ENCODE results near the gene PTGFRN.
"Not testable (repeated sequence)": the region's sequence is repeated elsewhere in the genome, so short reads cannot be mapped to it uniquely, and the experiment has no call there.

The PTGFRN gene

DNA sequence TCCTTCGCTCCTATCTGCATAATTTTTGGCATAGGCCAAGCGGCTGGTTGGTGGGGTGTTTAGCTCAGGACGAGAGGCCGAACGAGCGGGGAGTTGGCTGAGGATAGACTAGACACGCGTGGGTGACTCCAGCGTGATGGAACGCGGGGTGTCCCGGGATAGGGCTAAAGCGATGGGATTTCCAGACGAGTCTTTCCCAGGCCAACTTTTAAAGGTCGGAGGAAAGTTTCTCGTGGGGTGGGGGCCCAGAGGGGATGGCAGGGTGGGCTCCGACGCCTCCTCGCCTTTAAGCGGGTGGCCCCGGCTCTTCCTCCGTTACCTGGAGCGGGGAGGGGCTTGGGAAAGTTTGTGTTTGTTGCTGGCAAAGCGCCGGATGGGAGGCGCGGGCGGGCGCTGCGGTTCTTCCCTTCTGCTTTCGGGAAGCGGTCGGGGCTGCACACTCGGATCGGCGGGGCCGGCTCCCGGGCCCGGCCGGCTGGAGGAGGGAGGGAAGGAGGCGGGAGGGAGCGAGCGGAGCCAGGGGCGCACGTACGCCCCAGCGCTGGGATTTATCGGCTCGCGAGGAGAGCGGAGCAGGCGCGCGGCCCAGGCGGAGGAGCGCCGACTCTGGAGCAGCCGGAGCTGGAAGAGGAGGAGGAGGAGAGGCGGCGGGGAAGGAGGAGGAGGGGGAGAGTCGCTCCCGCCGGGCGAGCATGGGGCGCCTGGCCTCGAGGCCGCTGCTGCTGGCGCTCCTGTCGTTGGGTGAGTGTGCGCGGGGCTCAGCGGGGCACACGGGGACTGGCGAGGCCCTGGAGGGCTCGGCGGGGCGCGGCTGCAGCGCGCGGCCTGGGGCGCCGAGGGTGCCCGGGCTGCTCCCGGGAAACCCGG, at the start of gene PTGFRN:
Gene PTGFRN (plus strand): TSS at position 405 of the 867 bp plus-strand sequence. CDS start 288 bp downstream, at position 693.
- DNase-seq = peak; percentile 42

DNA sequence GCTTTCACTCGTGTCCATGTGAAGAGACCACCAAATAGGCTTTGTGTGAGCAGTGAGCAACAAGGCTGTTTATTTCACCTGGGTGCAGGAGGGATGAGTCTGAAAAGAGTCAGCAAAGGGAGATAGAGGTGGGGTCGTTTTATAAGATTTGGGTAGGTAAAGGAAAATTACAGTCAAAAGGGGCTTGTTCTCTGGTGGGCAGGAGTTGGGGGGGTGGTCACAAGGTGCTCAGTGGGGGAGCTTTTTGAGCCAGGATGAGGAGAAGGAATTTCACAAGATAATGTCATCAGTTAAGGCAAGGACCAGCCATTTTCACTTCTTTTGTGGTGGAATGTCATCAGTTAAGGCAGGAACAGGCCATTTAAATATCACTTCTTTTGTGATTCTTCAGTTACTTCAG, 49.5 kb upstream of the PTGFRN start:
- not testable (repeated sequence) for DNase-seq

DNA sequence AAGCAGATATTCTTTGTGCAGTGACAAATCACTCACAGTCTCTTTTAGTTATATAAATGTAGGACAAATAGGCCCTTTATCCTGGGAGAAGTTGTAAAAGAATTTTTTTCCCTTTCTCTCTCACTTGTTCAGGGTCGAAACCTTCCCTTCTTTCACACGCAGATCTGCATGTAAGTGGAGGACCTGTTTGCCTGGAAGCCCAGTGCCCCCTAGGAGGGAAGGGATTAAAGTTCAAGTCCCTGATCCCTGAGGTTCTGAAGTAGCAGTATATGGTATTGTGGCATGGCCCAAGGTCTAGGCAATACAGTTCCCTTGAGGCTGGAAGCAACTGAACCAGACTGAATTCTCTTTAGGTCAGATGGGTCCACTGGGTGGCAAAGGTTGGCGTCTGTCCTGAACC, 48.6 kb upstream of the PTGFRN start:
- DNase-seq = no peak

DNA sequence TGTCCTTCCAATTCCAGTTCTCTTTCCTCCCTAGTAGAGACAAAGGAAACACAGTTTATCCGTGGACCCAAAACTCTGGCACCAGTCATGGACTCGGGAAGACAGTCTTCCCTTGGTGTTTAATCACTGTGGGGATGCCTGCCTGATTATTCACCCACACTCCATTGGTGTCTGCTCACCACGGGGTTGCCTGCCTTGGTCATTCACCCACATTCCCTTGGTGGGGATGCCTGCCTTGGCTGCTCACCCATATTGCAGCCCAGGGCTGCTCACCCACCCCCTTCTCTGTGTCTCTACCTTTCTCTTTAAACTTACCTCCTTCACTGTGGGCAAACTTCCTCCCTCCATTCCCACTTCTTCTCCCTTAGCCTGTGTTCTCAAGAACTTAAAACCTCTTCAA, 46.7 kb upstream of the PTGFRN start:
- not testable (repeated sequence) for DNase-seq

DNA sequence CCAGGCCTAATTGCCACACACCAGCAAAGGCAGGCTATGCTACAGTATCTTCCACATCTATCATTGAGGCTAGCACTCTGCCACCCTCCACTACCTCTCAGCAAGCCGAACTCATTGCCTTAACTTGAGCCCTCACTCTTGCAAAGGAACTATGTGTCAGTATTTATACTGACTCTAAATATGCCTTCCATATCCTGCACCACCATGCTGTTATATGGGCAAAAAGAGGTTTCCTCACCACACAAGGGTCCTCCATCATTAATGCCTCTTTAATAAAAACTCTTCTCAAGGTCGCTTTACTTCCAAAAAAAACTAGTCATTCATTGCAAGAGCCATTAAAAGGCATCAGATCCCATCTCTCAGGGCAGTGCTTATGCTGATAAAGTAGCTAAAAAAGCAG, 43.2 kb upstream of the PTGFRN start:
- not testable (repeated sequence) for DNase-seq

DNA sequence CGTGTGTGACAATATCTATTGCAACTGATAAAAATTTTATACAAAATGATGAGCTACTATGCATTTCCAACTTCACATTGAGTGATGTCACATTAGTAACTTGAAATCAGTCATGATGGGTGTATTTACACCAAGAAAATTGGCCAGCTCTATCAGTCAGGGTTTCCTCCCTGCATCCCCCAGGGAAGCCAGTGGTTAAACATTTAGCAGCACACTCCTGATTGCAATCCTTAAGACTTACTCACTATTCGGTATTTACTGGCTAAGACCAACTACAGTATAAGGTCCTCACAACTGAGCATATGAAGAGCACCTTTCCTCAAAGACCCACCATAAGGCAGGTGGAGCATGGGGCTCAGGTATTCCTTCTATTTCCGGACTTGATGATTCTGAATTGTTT, 41.3 kb upstream of the PTGFRN start:
- DNase-seq = no peak

DNA sequence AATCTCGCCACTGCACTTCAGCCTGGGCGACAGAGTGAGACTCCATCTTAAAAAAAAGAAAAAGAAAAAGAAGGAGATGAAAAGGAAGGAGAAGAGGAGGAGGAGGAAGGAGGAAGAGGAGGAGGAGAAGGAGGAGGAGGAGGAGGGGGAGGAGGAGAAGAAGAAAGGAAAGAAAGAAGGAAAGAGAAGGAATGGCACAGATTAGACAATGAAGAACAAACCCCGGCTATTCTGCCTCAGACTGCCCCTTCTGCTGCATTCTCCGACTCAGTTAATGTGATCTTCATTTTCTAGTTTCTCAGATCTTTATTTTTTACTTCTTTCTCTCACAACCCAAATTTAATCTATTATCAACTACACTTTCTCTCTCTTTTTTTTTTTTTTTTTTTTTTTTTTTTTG, 40.1 kb upstream of the PTGFRN start:
- no peak for DNase-seq

DNA sequence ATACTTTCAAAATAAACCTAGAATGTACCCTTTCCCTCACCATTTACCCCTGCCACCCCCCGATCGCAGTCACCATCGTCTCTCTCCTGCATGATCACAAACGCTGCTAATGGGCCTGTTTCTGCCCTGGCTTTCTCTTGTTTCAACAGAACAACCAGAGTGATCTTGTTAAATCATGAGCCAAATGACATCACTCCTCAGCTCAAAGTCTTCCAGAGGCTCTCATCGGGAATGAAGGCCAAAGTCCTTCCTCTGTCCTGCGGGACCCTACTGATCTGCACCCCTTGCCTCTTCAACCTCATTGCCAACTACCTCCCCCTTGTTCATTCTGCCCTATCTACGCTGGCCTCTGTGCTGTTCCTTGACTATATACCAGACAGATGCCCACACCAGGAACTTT, 39.4 kb upstream of the PTGFRN start:
- DNase-seq = no peak

DNA sequence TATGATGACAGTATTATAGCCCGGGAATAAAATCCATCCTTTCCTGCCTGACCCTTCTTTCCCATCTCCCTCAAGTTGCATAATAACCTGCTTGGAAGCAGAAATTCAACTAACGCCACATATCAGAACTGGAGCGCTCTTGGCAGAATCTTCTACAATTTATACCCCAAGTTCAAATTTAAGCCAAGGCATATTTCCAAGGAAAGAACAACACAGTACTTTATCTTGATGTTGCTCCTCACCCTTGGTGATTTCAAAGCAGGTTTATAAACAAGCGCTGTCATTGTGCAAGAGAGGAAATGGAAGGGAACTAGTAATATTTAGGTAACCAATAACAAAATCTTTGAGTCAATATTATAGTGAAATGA, 38.0 kb upstream of the PTGFRN start:
- no peak for DNase-seq

DNA sequence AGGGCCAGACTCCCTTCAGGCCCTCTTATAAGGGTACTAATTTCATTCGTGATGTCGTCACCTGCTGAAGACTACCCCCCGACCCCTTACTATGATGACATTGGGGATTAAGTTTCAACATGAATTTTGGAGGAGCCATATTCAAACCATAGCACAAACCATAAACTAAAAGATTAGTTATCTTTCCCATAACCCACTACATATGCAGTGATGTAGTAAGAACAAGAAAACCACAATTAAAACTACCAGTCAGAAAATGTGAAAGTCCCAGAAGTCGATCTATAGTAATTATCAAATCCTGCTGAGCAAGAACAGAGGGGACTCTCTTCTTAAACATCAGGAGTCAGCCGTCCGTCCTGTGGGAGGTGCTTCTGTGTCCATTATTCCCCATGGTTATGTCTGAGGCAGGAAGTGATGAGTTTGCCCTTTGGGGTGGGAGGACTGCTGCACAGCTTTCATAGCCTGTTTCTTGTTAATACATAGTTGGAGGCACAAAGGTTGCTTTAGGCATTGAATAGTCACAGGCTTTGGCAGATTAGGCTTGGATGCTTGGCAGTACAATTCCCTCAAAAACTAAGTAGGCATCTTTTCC, 35.9 kb upstream of the PTGFRN start:
- no peak for DNase-seq

DNA sequence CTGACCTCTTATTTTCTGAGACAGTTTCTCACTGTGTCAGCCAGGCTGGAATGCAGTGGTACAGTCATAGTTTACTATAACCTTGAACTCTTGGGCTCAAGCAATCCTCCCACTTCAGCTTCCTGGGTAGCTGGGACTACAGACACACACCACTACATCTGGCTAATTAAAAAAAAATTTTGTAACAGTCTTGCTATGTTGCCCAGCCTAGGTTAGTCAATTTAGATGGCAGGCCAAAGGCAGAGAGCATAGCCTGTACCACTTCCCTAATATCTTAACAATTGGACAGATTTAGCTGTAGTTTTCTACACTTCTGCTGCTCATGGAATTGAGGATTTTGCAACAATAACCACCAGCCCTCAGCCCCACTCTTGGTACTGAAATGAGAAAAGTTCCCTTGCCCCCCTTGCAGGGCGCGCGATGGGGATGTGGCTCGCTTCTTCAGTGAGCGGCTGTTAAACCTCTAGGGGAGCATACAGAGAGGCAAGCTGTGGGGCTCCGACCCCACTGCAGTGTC, 34.9 kb upstream of the PTGFRN start:
- peak; percentile 15 for DNase-seq

DNA sequence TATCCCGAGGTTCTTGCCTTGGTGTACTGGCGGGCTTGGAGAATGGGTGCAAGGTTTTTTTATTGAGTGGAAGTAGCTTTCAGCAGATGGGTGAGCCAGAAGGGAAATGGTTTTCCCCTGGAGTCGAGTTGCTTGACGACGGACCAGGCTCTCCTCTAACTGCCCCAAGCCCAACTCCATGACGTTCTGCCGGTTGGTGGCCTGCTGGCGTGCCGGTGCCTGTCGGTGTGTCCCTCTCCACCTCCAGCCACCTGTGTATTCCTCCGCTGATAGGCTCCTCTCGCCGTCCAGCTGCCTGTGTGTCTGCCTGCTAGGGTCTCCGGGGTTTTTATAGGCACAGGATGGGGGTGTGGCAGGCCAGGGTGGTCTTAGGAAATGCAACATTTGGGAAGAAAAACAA, 34.3 kb upstream of the PTGFRN start:
- DNase-seq = no peak

DNA sequence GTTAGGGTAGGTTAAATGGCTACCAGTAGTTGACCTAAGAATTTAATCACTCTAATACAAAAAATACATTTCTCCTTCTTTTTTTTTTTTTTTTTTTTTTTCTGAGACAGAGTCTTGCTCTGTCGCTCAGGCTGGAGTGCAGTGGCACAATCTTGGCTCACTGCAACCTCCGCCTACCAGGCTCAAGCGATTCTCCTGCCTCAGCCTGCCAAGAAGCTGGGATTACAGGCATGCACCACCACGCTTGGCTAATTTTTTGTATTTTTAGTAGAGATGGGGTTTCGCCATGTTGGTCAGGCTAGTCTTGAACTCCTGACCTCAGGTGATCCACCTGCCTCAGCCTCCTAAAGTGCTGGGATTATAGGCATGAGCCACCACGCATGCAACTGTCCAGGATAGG, 33.8 kb upstream of the PTGFRN start:
- not testable (repeated sequence) for DNase-seq

DNA sequence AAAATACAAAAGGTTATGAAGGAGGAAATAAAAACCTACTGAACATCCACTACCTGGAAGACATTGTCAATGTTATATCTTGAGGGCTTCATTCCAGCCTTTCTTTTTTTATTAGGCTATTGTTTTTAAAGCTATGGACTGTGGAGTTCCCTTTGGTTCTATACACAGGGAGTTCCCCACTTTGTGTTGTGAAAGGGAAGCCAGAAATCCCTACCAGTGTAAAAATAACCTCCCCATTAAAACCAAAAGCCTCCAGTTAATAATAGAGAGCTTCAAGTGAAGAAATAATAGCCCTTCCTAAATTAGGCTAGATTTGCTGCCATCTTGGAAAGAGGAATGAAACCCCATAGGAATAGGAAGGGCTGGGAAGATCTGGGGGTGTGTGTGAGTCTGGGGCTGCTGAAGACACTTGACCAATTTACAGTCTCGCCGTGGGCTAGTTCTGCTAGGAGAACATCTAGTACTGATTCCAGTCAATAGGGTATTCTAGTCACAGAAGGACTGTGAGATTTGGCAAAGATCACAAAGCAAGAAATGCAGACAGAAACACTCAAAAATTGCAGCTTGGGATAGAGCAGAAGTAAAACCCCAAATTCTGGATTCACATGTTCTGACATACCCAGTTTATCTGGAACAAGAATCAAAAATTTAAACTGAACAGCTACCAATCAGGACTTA, 32.4 kb upstream of the PTGFRN start:
- DNase-seq = no peak

DNA sequence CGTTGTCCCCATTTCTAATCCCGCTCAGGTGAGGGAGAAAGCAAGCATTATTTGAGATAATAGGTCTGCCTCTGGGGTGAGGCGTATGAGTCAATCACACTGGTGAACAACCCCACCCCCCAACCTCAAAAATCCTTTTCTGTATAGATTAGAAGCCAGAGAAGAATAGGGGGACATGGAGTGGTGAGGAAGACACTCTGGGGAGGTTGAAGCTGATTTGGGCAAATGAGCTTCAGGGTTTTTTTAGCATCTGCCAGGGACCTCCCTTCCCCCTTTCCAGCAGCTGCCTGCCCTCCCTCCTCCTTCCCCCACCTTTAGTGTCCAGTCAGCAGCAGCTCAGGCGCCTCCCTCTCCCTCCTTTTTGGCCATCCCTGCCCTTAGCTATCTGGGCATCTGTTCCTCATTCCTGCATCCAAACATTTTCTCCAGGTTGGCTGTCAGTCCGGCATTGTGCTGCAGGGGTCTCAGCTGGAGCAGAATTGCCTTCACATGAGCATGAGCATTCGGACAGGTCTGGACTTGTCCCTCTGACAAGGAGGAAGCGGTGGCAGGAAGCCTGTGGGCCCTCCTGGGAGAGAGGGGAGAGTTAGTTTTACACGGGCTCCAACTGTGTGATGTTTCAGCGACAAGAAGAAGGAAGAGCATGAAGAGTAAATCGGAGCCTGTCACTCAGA, 30.8 kb upstream of the PTGFRN start:
- DNase-seq = peak; percentile 55

DNA sequence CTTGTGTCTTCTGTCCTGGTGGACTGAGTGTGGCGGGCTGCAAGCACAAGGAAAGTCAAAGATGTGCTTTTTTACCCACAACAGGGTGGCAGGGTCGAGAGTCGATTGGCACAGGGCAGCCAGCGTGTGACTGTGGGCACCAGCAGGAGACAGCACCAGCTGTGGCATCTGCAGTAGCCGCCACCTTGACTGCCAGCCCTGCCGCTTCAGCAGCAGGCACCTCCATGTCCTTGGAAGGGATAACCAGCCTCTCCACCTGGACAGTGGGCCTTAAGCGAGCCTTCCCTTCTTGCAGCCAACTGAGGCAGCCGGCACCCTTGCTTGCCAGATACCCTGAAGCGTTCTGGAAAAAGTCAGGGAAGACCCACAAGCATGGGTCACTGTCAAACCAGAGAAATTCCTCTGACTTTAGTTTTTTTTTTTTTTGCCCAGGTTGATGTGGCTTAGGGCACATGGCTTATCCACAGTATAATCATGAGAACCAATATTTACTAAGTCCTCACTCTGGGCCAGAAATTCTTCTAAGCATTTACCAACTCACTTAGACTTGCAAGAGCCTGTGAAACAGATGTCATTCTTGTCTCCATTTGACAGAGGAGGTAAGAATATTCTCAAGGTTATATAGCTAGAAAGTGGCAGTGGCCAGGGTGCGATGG, 30.1 kb upstream of the PTGFRN start:
- no peak for DNase-seq

DNA sequence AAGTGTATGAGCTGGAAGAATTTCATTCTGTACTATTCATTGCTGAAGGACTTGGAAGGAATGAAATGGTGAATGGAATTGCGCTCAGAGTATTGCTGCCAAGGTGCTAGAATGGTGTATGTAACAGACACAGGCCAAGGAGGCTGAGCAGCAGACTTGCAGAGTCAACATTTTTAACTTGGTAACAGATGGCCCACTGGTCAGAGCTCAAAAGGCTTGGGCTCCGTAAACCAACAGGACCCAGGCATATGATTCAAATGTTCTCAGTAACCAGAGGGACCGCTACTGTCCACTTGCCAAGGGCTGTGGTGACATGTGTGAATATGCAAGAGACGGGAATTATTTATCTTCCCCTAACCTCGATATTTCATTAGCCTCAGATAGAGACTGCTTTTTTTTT, 28.8 kb upstream of the PTGFRN start:
- DNase-seq = no peak

DNA sequence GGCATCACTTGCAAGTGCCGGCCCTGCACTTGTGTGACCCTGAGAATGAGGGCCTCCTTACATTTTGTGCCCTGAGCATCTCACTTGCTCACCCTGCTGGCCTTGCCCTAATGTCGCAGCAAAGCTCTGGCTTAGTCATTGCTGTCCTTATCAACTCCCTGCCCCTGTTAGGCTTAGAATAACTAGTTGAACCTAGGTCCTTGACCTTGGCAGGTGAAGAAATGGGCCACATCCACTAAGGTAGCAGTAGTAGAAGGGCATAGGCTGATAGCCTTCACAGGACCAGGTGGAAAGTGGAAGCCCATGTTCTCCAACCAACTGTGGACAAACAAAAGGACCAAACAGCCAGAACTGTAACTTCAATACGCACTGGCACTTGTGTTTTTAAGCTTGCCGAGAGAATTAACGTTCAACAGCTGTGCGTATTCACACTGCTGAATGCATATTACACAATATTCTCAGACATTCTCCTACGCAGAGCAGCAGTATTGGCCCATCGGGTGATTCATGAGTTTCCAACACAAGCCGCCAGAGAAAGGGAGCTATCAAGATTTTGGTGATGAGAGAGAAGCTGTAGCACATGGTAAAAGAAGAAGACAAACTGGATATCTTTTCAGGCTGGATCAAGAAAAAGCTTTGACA, 27.7 kb upstream of the PTGFRN start:
- DNase-seq = peak; percentile 80

DNA sequence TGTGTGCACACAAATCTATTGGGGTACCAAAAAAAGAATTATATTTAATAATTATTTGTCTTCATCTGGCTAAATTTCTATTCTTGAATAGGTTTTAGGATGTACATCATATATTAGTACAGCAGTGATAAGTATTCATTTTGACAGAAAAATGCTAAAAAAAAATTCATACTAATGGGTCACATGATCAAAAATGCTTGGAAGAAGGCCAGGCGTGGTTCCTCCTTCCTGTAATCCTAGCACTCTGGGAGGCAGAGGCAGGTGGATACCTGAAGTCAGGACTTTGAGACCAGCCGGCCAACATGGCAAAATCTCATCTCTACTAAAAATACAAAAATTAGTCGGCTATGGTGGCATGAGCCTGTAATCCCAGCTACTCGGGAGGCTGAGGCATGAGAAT, 26.9 kb upstream of the PTGFRN start:
- DNase-seq = no peak

DNA sequence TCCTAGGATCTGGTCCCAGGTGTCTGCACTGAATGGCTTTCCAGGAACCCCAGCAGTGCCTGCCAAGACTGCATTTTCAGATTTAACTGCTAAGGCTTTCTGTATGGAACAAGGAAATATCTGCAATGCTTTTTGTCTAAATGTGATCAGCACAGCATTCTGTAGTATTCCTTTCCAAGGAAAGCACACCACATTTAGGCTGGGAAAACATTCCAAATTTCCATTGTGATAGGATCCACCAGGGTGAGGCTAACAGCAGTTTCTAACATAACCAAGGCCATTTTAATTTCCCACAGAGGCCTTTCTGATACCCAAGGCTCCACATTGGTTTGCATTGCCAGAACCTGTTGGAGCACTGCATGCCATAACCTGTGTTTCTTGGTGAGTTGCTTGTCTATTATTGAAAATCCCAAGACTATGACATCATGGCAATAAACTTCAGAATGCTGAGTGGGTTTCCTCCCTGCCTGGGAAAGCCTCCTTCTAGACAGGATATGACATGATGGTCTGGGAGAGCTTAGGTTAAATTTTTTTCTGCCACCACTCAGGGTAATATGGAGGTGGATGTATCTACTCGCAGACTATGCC, 23.3 kb upstream of the PTGFRN start:
- DNase-seq = no peak

DNA sequence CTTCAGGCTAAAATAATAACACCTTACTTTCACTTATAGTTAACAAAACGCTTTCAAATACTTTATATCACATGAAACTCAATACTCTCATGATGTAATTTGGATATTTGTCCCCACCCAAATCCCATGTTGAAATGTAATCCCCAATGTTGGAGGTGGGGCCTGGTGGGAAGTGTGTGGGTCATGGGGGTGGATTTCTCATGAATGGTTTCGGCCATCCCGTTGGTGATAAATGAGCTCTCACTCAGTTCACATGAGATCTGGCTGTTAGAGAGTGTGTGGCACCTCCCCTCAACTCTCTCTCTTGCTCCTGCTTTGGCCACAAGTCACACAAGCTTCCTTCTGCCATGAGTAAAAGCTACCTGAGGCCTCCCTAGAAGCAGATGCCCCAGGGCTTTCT, 22.5 kb upstream of the PTGFRN start:
- no peak for DNase-seq

DNA sequence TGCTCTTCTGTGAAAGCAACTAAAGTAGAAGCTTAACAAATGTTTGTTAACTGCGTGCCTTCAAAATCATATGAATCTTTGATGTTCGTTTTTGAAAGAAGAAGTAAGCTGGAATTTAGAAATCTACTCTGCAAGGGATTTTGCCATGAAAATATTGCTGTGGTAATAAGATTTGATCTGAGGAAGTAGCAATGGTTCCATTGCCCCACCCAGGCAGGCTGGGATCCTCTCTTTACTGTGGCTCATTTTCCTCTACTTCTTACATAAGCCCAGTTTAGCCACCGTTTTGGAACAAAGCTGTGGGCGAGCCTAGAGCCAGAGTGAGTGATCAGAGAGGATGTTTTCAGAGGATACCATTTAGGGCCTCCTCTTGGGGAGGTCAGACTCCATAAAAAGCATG, 20.3 kb upstream of the PTGFRN start:
- no peak for DNase-seq
